Peyer's patch (tissue), 4 donors: ENCODE results near the gene ABCC4.

Experiments used
- CTCF ChIP-seq, 6 experiments: fragments of 450-650 bp in 4 of 6; fragments of 200-600 bp in 2 of 6; sonication (generic) in 1 of 6; IDR thresholded peaks; one replicate each; pipeline ENCODE4 v1.5.1; 2017 to 2019; ENCODE audit warnings: antibody characterized with exemption in 6 of 6, mild to moderate bottlenecking in 3 of 6, moderate library complexity in 1 of 6
- POLR2A ChIP-seq, 2 donors: fragments of 450-650 bp; IDR thresholded peaks; one replicate each; pipeline ENCODE4 v1.5.1; 2017; ENCODE audit warnings: antibody characterized with exemption in 2 of 2, mild to moderate bottlenecking in 2 of 2, moderate library complexity in 2 of 2

- TF ChIP-seq POLR2A (IDR thresholded peaks at IDR 0.05) (no peak), CTCF (IDR thresholded peaks at IDR 0.05) (no peak)
Measured at GRCh38 chr13:94984958-94985357, 316.3 kb downstream of the ABCC4 start.
